ENCODE measurements around the gene DNAJB2.
A peak's percentile ranks its signal among the peaks of the same experiment; 100 is the strongest.

DNAJB2 gene

GRCh38 chr2:219243291-219243761 is 35.8 kb upstream of the DNAJB2 start:
- no peaks in the 10 kb centered on the region for H3K9me3 ChIP-seq (ENCODE audit: low read length)
- H3K4me2 ChIP-seq (ENCODE audit: low read length): no peak overlapping the region
- TF ChIP-seq EZH2 (IDR thresholded peaks at IDR 0.05; ENCODE audit: borderline replicate concordance, low read length): no peak
- TF ChIP-seq, protein P1, sequence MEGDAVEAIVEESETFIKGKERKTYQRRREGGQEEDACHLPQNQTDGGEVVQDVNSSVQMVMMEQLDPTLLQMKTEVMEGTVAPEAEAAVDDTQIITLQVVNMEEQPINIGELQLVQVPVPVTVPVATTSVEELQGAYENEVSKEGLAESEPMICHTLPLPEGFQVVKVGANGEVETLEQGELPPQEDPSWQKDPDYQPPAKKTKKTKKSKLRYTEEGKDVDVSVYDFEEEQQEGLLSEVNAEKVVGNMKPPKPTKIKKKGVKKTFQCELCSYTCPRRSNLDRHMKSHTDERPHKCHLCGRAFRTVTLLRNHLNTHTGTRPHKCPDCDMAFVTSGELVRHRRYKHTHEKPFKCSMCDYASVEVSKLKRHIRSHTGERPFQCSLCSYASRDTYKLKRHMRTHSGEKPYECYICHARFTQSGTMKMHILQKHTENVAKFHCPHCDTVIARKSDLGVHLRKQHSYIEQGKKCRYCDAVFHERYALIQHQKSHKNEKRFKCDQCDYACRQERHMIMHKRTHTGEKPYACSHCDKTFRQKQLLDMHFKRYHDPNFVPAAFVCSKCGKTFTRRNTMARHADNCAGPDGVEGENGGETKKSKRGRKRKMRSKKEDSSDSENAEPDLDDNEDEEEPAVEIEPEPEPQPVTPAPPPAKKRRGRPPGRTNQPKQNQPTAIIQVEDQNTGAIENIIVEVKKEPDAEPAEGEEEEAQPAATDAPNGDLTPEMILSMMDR (IDR thresholded peaks at IDR 0.05; ENCODE audit: low read length): no peak
- H3K79me2 ChIP-seq (ENCODE audit: insufficient read depth, low read length): no peaks in the 10 kb centered on the region
- H3K36me3 ChIP-seq (ENCODE audit: insufficient read depth, low read length): peaks cover 15% of the 10 kb centered on the region
- no peak overlapping the region for H3K27ac ChIP-seq (ENCODE audit: low read depth, low read length, poor library complexity, severe bottlenecking)
- H4K20me1 ChIP-seq (ENCODE audit: insufficient read depth, low read length): no peaks in the 10 kb centered on the region
- H3K9me2 ChIP-seq (ENCODE audit: low read depth, low read length): no peaks in the 10 kb centered on the region
- H3K27me3 ChIP-seq (ENCODE audit: insufficient read depth, low read length): no peaks in the 10 kb centered on the region
- no peak overlapping the region for H2AFZ ChIP-seq (ENCODE audit: low read length)
- H3K4me1 ChIP-seq (ENCODE audit: insufficient read depth, low read length, severe bottlenecking): peaks cover 35% of the 10 kb centered on the region
- H3F3A ChIP-seq (ENCODE audit: insufficient read depth, low read length): no peaks in the 10 kb centered on the region
- H3K4me3 ChIP-seq (ENCODE audit: low read depth, low read length, poor library complexity, severe bottlenecking): no peak overlapping the region
- H3K9ac ChIP-seq (ENCODE audit: low read length): no peak overlapping the region

DNA sequence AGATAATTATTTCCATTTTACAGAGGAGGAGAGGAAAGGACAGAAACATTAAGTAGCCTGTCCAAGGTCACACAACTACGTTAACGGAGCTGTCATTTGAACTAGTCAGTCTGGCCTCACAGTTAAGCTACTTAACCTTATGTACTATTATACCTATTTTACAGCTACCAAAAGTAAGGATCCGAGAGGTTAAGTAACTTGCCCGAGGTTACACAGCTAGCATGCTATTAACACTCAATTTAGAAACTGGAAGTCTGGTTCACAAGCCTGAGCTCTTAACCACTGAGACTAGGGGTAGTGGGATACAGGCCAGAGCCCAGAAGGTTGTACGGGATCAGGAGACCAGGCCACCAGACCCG is 34.4 kb upstream of the DNAJB2 start:
- H2AFZ ChIP-seq (ENCODE audit: low read length): no peak overlapping the region
- H3K4me3 ChIP-seq (ENCODE audit: low read depth, low read length, poor library complexity, severe bottlenecking): peak overlapping the region; percentile 78
- no peaks in the 10 kb centered on the region for H4K20me1 ChIP-seq (ENCODE audit: insufficient read depth, low read length)
- H3K9me3 ChIP-seq (ENCODE audit: low read length): no peaks in the 10 kb centered on the region
- peaks cover 25% of the 10 kb centered on the region; the same call in 1 of the 2 replicates for H3K36me3 ChIP-seq (ENCODE audit: insufficient read depth, low read length)
- H3K9ac ChIP-seq (ENCODE audit: low read length): peak overlapping the region; percentile 83
- no peaks in the 10 kb centered on the region for H3K27me3 ChIP-seq (ENCODE audit: insufficient read depth, low read length)
- no peaks in the 10 kb centered on the region for H3K9me2 ChIP-seq (ENCODE audit: low read depth, low read length)
- no peak for TF ChIP-seq EZH2 (IDR thresholded peaks at IDR 0.05; ENCODE audit: borderline replicate concordance, low read length)
- TF ChIP-seq, protein P1 (IDR thresholded peaks at IDR 0.05; ENCODE audit: low read length): no peak; the same call in 1 of the 2 replicates
- H3K4me1 ChIP-seq (ENCODE audit: insufficient read depth, low read length, severe bottlenecking): peaks cover 50% of the 10 kb centered on the region
- H3K4me2 ChIP-seq (ENCODE audit: low read length): peak overlapping the region; percentile 73
- H3K27ac ChIP-seq (ENCODE audit: low read depth, low read length, poor library complexity, severe bottlenecking): no peak overlapping the region
- no peaks in the 10 kb centered on the region for H3K79me2 ChIP-seq (ENCODE audit: insufficient read depth, low read length)
- no peaks in the 10 kb centered on the region for H3F3A ChIP-seq (ENCODE audit: insufficient read depth, low read length)

- peaks cover 31% of the 10 kb centered on the region for H3K36me3 ChIP-seq (ENCODE audit: insufficient read depth, low read length)
- no peak for TF ChIP-seq EZH2 (IDR thresholded peaks at IDR 0.05; ENCODE audit: borderline replicate concordance, low read length)
- peak within 1 kb of the TSS; percentile 78 for H3K4me3 ChIP-seq (ENCODE audit: low read depth, low read length, poor library complexity, severe bottlenecking)
- H3K4me1 ChIP-seq (ENCODE audit: insufficient read depth, low read length, severe bottlenecking): peaks cover 55% of the 10 kb centered on the region
- no peaks in the 10 kb centered on the region for H3K27me3 ChIP-seq (ENCODE audit: insufficient read depth, low read length)
- H3K9me3 ChIP-seq (ENCODE audit: low read length): no peaks in the 10 kb centered on the region
- no peak within 1 kb of the TSS for H2AFZ ChIP-seq (ENCODE audit: low read length)
- H3K9me2 ChIP-seq (ENCODE audit: low read depth, low read length): no peaks in the 10 kb centered on the region
- H3K9ac ChIP-seq (ENCODE audit: low read length): peak within 1 kb of the TSS; percentile 83
- H3K4me2 ChIP-seq (ENCODE audit: low read length): peak within 1 kb of the TSS; percentile 73
- H4K20me1 ChIP-seq (ENCODE audit: insufficient read depth, low read length): no peaks in the 10 kb centered on the region
- no peaks in the 10 kb centered on the region for H3K79me2 ChIP-seq (ENCODE audit: insufficient read depth, low read length)
- peak within 1 kb of the TSS; percentile 39 for H3K27ac ChIP-seq (ENCODE audit: low read depth, low read length, poor library complexity, severe bottlenecking)
- no peaks in the 10 kb centered on the region for H3F3A ChIP-seq (ENCODE audit: insufficient read depth, low read length)
Observed at GRCh38 chr2:219245148-219245898, 33.8 kb upstream of the DNAJB2 start, which contains the start of the genes GLB1L and STK16. TSS of gene GLB1L (minus strand) at chr2:219245444. CDS start at chr2:219243573, 1,871 bp downstream. TSS of gene STK16 (plus strand) at chr2:219245479. CDS start at chr2:219246000, 521 bp downstream.
